Uterus (tissue), 2 donors: Measurements from ENCODE around the gene NRROS.

Experiments
- POLR2A ChIP-seq, 2 donors: fragments of 450-650 bp; IDR thresholded peaks; one replicate each; pipeline ENCODE4 v1.6.1; 2016; ENCODE audit warnings: antibody characterized with exemption in 2 of 2, mild to moderate bottlenecking in 1 of 2, moderate library complexity in 1 of 2
- TF ChIP-seq, protein P1 (sequence below), 4 experiments: fragments of 200-600 bp in 2 of 4; fragments of 450-650 bp in 2 of 4; sonication (generic) in 2 of 4; IDR thresholded peaks; one replicate each; pipeline ENCODE4 v1.5.1; 2016 to 2019; ENCODE audit warnings: antibody characterized with exemption in 4 of 4, mild to moderate bottlenecking in 2 of 4, moderate library complexity in 1 of 4

DNA sequence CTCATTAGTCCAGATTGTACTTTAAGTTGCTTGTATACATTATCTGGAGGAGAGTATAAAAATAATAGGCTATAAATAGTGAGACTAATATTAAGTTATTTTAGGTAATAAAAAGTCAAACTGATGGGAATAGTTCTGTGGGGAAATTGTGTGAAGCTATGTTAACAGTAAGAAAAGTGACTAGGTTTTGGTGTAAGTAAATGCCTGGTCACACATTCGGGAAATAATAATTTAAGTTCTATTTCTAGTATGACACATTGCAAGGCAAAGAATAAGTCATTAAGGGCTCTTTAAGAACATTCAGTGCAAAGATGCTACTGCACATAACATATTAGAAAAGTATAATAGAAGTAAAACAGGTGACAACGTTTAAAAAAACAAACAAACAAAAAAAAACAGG lies 18.8 kb upstream of the NRROS start:
- TF ChIP-seq, protein P1, sequence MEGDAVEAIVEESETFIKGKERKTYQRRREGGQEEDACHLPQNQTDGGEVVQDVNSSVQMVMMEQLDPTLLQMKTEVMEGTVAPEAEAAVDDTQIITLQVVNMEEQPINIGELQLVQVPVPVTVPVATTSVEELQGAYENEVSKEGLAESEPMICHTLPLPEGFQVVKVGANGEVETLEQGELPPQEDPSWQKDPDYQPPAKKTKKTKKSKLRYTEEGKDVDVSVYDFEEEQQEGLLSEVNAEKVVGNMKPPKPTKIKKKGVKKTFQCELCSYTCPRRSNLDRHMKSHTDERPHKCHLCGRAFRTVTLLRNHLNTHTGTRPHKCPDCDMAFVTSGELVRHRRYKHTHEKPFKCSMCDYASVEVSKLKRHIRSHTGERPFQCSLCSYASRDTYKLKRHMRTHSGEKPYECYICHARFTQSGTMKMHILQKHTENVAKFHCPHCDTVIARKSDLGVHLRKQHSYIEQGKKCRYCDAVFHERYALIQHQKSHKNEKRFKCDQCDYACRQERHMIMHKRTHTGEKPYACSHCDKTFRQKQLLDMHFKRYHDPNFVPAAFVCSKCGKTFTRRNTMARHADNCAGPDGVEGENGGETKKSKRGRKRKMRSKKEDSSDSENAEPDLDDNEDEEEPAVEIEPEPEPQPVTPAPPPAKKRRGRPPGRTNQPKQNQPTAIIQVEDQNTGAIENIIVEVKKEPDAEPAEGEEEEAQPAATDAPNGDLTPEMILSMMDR (IDR thresholded peaks at IDR 0.05) = no peak
- no peak for TF ChIP-seq POLR2A (IDR thresholded peaks at IDR 0.05)
